B cell (primary cell): Measurements from ENCODE around the gene NINL.

Experiments used
- CTCF ChIP-seq: fragments of 200-600 bp; IDR thresholded peaks from one replicate; pipeline ENCODE4 v1.8.0; 2022; ENCODE audit warnings: antibody characterized with exemption, mild to moderate bottlenecking
- EZH2 ChIP-seq: IDR thresholded peaks from 2 replicates; pipeline ENCODE4 v1.6.1; 2012; ENCODE audit warnings: borderline replicate concordance, low read depth, mild to moderate bottlenecking, moderate library complexity, low read length; ENCODE audit not compliant: insufficient read depth, poor library complexity, severe bottlenecking

- TF ChIP-seq CTCF (no peak), EZH2 (no peak)
Observed at GRCh38 chr20:25623225-25623735, 37.9 kb upstream of the NINL start.
